B cell (primary cell): ENCODE data around the gene S100A1. TPM values are rescaled to one million over a fixed set of nuclear protein-coding genes. Genes with fewer than 3 reads are reported as not detected.

Experiments used
- ATAC-seq: fragments of 200-7000 bp; cut with Tn5 transposase; one replicate; pipeline ENCODE4 v1.10.0; 2021; ENCODE audit warnings: low read depth, mild to moderate bottlenecking, moderate number of reproducible peaks, moderate library complexity
- CTCF ChIA-PET: fragments of 350-600 bp; sonication (Branson Sonifier 250); formaldehyde crosslinking; loops from one replicate; lab custom pipeline; 2021; ENCODE audit warnings: antibody characterized with exemption, inconsistent platforms; lab: Charles Lee
- POLR2A ChIA-PET: fragments of 350-600 bp; sonication (Branson Sonifier 250); formaldehyde crosslinking; loops from one replicate; lab custom pipeline; 2021; ENCODE audit warnings: antibody characterized with exemption; lab: Charles Lee
- DNase-seq: peaks from one replicate; pipeline ENCODE4 v3.0.0; 2013
- H2AFZ ChIP-seq: 2 replicates; pipeline ENCODE4 v1.6.1; 2012; ENCODE audit warnings: mild to moderate bottlenecking, low read depth, low read length; ENCODE audit not compliant: insufficient read depth, poor library complexity, severe bottlenecking
- H3K27ac ChIP-seq, 2 donors: 1 replicate in 1 of 2; 2 replicates in 1 of 2; pipeline ENCODE4 v1.5.1; 2012 to 2013; ENCODE audit warnings: low read length in 2 of 2, mild to moderate bottlenecking in 2 of 2, moderate library complexity in 1 of 2
- H3K27me3 ChIP-seq, 4 experiments: fragments of 200-600 bp in 1 of 4; sonication (generic) in 1 of 4; replicated peaks in 1 of 4; 1 replicate in 2 of 4; 2 replicates in 2 of 4; pipeline versions ENCODE4 v1.6.1 to v1.7.0; 2013 to 2016; ENCODE audit warnings: low read length in 3 of 4, mild to moderate bottlenecking in 2 of 4, mixed read lengths in 1 of 4, moderate library complexity in 1 of 4; ENCODE audit not compliant: insufficient read depth in 4 of 4, control insufficient read depth in 3 of 4; ENCODE audit errors: control extremely low read depth in 1 of 4
- H3K36me3 ChIP-seq, 2 experiments: replicated peaks in 1 of 2; 1 replicate in 1 of 2; 2 replicates in 1 of 2; pipeline versions ENCODE4 v1.6.1 to v1.7.1; 2013; ENCODE audit warnings: low read length in 1 of 2; ENCODE audit not compliant: insufficient read depth in 2 of 2, control insufficient read depth in 1 of 2; ENCODE audit errors: control extremely low read depth in 1 of 2, extremely low read depth in 1 of 2
- H3K4me1 ChIP-seq, 2 donors: fragments of 200-600 bp in 1 of 2; sonication (generic) in 1 of 2; 1 replicate in 1 of 2; 2 replicates in 1 of 2; pipeline versions ENCODE4 v1.5.1 to v1.6.1; 2013 to 2017; ENCODE audit warnings: low read length in 2 of 2; ENCODE audit not compliant: control insufficient read depth in 2 of 2, insufficient read depth in 2 of 2
- H3K4me2 ChIP-seq: replicated peaks from 2 replicates; pipeline ENCODE3; 2012; ENCODE audit warnings: mild to moderate bottlenecking, low read depth, low read length; ENCODE audit not compliant: poor library complexity, severe bottlenecking
- H3K4me3 ChIP-seq, 5 experiments: fragments of 200-600 bp in 1 of 5; sonication (generic) in 1 of 5; 1 replicate in 3 of 5; 2 replicates in 2 of 5; pipeline versions ENCODE4 v1.5.1 to v1.7.0; 2011 to 2016; ENCODE audit warnings: low read length in 4 of 5, mild to moderate bottlenecking in 4 of 5, low read depth in 2 of 5, control low read depth in 1 of 5, moderate library complexity in 1 of 5; ENCODE audit not compliant: insufficient read depth in 1 of 5; ENCODE audit errors: control extremely low read depth in 1 of 5, extremely low read depth in 1 of 5
- H3K79me2 ChIP-seq: fragments of 200-600 bp; sonication (generic); one replicate; pipeline ENCODE4 v1.6.0; 2016; ENCODE audit warnings: low read length; ENCODE audit not compliant: control insufficient read depth, insufficient read depth
- H3K9ac ChIP-seq: fragments of 200-600 bp; sonication (generic); 2 replicates; pipeline ENCODE4 v1.6.1; 2017; ENCODE audit warnings: mild to moderate bottlenecking, low read length, moderate library complexity
- H3K9me3 ChIP-seq, 3 donors: one replicate each; pipeline versions ENCODE4 v1.6.1 to v1.7.1; 2013; ENCODE audit warnings: low read length in 2 of 3; ENCODE audit not compliant: control insufficient read depth in 2 of 3, insufficient read depth in 1 of 3; ENCODE audit errors: control extremely low read depth in 1 of 3
- H4K20me1 ChIP-seq: 2 replicates; pipeline ENCODE4 v1.6.0; 2012; ENCODE audit warnings: mild to moderate bottlenecking, low read length; ENCODE audit not compliant: insufficient read depth, control insufficient read depth, poor library complexity, severe bottlenecking
- H3K27ac Mint-ChIP-seq: one replicate; pipeline ENCODE4 v1.8.0; 2021; ENCODE audit warnings: mixed read lengths
- H3K27me3 Mint-ChIP-seq: one replicate; pipeline ENCODE4 v1.8.0; 2021; ENCODE audit warnings: mixed read lengths
- H3K4me1 Mint-ChIP-seq: one replicate; pipeline ENCODE4 v1.8.0; 2021; ENCODE audit warnings: mixed read lengths
- H3K4me3 Mint-ChIP-seq: one replicate; pipeline ENCODE4 v1.8.0; 2021; ENCODE audit warnings: mixed read lengths
- H3K9me3 Mint-ChIP-seq: one replicate; pipeline ENCODE4 v1.8.0; 2022; ENCODE audit warnings: mixed read lengths; ENCODE audit not compliant: insufficient read depth
- CTCF ChIP-seq: fragments of 200-600 bp; IDR thresholded peaks from one replicate; pipeline ENCODE4 v1.8.0; 2022; ENCODE audit warnings: antibody characterized with exemption, mild to moderate bottlenecking
- EZH2 ChIP-seq: IDR thresholded peaks from 2 replicates; pipeline ENCODE4 v1.6.1; 2012; ENCODE audit warnings: borderline replicate concordance, low read depth, mild to moderate bottlenecking, moderate library complexity, low read length; ENCODE audit not compliant: insufficient read depth, poor library complexity, severe bottlenecking
- WGBS: methylation state at CpG from one replicate; pipeline ENCODE4 v1.1.5; 2013; ENCODE audit warnings: missing lambda C conversion rate; ENCODE audit not compliant: insufficient coverage; 5-methylcytosine and 5-hydroxymethylcytosine counted together
- intact Hi-C: fragments of 100-400 bp; cut with micrococcal nuclease; formaldehyde crosslinking; loops from one replicate; pipeline ENCODE4 v1.10.0; 2022
- polyA plus RNA-seq: library from polyadenylated mRNA; depleted of rRNA; stranded (reverse); fragments of >200 nt; gene quantifications from 2 replicates; pipeline ENCODE4 v1.2.3, GENCODE V29; 2012
- total RNA-seq, 2 donors: library from RNA; stranded (reverse); fragments of 120-200 nt in 1 of 2; gene quantifications; 1 replicate in 1 of 2; 2 replicates in 1 of 2; pipeline versions ENCODE4 v1.2.3 to v1.2.4, GENCODE V29; 2013 to 2022

The S100A1 gene
- total and polyA plus RNA-seq, 2 donors (not counting 1 experiment from before 2014, with no cell fraction given), result not detected

DNA sequence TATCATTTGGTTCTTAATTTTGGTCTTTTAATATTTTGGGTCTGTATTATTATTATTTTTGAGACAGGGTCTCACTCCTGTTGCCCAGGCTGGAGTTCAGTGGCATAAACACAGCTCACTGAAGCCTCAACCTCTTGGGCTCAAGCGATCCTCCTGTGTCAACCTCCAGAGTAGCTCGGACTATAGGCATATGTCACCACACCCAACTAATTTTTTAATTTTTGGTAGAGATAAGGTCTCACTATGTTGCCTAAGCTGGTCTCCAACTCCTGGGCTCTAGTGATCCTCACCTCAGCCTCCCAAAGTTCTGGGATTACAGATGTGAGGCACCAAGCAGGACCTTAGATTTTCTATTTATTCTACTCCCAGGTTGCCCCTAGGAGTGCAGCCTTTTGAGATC, 45.3 kb downstream of the S100A1 start:
- H2AFZ ChIP-seq, result no peak overlapping the region
- ATAC-seq (no peak), DNase-seq (no peak)
- H3K9ac ChIP-seq, result no peak overlapping the region
- peaks cover 0 to 5% (median 0%) of the 10 kb centered on the region in 3 donors for H3K9me3 ChIP-seq
- Mint-ChIP-seq H3K27ac (no peak overlapping the region), H3K9me3 (no peaks in the 10 kb centered on the region), H3K27me3 (peaks cover 18% of the 10 kb centered on the region), H3K4me1 (peaks cover 25% of the 10 kb centered on the region), H3K4me3 (peak overlapping the region; percentile 42)
- peaks cover 22 to 30% of the 10 kb centered on the region in 2 donors for H3K4me1 ChIP-seq
- H3K79me2 ChIP-seq, result peaks cover 23% of the 10 kb centered on the region
- TF ChIP-seq EZH2 (no peak), CTCF (no peak)
- no peak overlapping the region for H3K4me3 ChIP-seq
- H4K20me1 ChIP-seq, result no peaks in the 10 kb centered on the region
- WGBS, result no CpG with 5 or more reads among the region's 2 CpGs
- ChIA-PET CTCF (interaction anchor here (0.6 to 3.0 kb wide), 4 partner anchors 61 to 163 kb away, joined by 3 to 12 read pairs (median 4); no protein-coding TSS in a partner anchor), POLR2A (interaction anchor here (0.7 kb wide), 2 partner anchors 81 to 92 kb away, joined by 5 to 6 read pairs; no protein-coding TSS in a partner anchor)
- H3K36me3 ChIP-seq, result peaks cover 0 to 8% of the 10 kb centered on the region in 2 experiments
- H3K27me3 ChIP-seq, result peaks cover 0 to 18% (median 12%) of the 10 kb centered on the region in 4 experiments
- no peak overlapping the region for H3K4me2 ChIP-seq
- intact Hi-C loops, result loop anchor here (5.0 to 10.0 kb wide), 3 partner anchors 139 to 1389 kb away; partner anchors contain the start of genes EFNA4, HAX1 and S100A6
- no peak overlapping the region for H3K27ac ChIP-seq
